VCaP (cell line): Measurements from ENCODE around the gene NTHL1.

ENCODE experiments used
- H3K27ac ChIP-seq: fragments of 450-650 bp; 2 replicates; pipeline ENCODE4 v1.5.1; 2017
- TF ChIP-seq, protein P1 (sequence below): fragments of 450-650 bp; conservative IDR thresholded peaks from 2 replicates; pipeline ENCODE4 v1.5.1; 2017; ENCODE audit warnings: mild to moderate bottlenecking, moderate library complexity

Gene NTHL1

DNA sequence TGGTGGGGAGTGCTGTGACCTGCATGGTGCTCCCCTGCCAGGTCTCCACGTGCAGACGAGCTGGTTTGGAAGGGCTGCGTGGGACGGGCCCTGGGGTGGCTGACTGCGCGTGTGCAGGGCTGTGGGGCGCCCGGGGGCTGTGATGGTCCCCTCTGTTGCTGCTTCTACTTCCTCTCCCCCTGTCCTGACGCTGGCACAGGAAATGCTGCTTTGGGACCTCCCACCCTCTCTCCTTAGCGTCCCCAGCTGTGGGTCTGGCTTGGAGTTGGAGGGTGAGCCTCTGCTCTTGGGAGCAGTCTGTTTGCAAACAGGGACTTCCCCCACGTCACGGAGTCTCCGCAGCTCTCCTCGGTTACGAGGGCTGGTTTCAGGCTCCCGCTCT, 35.3 kb upstream of the NTHL1 start:
- TF ChIP-seq, protein P1, sequence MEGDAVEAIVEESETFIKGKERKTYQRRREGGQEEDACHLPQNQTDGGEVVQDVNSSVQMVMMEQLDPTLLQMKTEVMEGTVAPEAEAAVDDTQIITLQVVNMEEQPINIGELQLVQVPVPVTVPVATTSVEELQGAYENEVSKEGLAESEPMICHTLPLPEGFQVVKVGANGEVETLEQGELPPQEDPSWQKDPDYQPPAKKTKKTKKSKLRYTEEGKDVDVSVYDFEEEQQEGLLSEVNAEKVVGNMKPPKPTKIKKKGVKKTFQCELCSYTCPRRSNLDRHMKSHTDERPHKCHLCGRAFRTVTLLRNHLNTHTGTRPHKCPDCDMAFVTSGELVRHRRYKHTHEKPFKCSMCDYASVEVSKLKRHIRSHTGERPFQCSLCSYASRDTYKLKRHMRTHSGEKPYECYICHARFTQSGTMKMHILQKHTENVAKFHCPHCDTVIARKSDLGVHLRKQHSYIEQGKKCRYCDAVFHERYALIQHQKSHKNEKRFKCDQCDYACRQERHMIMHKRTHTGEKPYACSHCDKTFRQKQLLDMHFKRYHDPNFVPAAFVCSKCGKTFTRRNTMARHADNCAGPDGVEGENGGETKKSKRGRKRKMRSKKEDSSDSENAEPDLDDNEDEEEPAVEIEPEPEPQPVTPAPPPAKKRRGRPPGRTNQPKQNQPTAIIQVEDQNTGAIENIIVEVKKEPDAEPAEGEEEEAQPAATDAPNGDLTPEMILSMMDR: no peak
- no peak overlapping the region for H3K27ac ChIP-seq

DNA sequence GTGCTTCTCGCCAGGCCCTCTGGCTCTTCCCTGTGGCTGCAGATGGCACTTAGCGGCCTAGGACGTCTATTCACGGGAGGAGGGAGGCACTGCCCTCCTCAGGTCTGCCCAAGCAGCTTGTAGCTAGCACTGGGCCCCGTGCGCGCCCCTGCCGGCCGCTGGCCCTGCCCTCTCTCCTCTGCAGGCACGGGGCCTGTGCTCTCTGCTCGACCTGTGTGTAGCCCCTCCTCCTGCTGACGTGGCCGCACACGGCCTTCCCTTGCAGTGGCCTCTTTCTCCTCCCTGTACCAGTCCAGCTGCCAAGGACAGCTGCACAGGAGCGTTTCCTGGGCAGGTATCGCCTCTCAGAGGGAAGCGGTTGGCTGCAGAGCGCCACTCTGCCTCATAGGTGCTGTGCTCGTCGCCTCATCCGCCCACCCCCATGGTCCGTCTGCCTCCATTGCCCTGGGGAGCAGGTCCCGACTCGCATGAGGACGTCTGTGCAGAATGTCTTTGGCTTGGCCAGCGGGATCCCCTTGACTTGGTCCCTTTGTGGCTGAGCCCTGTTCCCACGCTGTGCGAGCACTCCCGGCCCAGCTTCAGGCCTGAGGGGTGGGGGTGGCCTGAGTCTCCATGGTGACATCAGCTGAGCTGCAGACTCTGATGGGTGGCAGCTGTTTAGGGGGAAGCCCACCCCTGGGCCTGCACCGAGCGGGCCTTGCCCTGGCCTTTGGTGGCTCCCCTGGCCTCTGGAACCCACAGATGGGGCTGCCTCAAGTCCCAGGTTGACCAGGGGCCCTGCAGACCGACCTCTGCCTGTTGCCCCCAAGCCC, 34.7 kb upstream of the NTHL1 start:
- H3K27ac ChIP-seq: no peak overlapping the region
- TF ChIP-seq, protein P1: no peak

DNA sequence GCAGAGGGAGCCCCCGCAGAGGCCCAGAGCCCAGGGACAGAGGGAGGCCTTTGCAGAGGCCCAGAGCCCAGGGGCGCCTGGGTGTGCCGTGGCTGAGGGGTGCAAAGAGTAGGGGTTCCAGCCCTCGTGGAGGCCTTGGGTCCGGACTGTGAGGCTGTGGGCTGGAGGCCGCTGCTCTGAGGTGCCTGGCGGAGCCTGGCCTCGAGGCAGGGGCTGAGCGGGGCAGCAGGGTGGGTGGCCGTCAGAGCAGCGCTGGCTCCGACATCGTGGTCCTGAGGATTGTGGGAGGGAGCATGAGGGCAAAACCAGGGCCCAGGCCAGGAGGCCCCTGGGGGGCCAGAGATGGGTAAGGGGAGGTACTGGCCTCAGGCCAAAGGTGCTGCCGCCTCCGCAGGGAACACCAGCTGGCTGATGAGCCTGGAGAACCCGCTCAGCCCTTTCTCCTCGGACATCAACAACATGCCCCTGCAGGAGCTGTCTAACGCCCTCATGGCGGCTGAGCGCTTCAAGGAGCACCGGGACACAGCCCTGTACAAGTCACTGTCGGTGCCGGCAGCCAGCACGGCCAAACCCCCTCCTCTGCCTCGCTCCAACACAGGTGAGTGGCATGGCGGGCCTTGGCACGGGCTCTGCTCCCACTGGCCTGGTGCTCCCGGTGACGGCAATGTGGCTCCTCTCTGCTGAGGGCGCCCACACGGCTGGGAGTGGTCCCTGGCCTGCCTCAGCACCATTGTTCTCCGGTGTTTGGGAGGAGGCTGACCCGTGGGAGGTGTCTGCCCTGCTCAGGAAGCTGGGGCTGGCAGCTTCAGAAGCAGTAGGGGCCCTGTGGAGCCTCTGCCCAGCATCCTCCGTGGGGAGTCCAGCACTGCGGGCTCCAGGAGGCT, 33.8 kb upstream of the NTHL1 start:
- TF ChIP-seq, protein P1: no peak
- no peak overlapping the region for H3K27ac ChIP-seq

DNA sequence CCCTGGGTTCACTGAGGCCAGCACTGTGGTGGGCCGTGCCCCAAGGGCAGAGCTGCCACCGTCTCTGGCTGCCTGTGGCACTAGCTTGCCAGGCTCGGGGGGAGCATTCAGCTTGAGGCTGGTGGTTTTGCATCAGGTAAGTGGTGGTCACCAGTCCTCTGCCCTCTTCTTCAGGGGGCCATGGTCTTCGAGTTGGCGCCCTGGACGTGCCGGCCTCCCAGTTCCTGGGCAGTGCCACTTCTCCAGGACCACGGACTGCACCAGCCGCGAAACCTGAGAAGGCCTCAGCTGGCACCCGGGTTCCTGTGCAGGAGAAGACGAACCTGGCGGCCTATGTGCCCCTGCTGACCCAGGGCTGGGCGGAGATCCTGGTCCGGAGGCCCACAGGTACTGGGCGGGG, 32.4 kb upstream of the NTHL1 start:
- TF ChIP-seq, protein P1: no peak
- no peak overlapping the region for H3K27ac ChIP-seq

DNA sequence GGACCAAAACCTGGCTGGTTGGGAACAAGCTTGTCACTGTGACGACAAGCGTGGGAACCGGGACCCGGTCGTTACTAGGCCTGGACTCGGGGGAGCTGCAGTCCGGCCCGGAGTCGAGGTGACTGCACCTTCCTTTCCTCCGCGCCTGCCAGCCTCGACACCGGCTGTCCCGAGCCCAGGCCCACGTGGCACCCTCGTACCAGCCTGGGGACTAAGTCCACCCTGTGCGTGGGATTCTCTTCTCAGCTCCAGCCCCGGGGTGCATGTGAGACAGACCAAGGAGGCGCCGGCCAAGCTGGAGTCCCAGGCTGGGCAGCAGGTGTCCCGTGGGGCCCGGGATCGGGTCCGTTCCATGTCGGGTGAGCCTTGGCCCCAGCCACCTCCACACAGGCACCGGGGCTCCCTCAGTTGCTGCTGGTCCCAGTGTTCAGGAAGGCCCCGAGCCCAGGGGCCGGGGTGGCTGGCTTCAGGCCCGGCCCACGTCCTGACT, 31.7 kb upstream of the NTHL1 start:
- TF ChIP-seq, protein P1: no peak
- H3K27ac ChIP-seq: no peak overlapping the region

DNA sequence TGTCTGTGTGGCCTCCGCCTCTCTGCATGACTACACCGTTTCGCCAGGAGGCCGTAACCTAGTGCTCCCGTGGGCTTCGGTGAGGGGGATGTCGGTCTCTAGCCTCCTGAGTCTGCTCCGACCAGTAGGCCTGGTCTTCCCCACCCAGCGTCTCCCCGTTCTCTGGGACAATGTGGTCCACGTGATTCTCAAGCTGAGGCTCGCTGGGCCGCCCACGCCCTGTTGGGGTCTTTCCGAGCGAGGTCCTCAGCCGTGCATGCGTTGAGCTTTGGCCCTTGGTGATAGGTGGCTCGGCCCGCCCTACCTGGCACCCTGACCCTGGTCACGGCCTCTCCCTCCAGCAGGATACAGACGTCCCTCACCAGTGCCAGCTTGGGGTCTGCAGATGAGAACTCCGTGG, 31.1 kb upstream of the NTHL1 start:
- H3K27ac ChIP-seq: no peak overlapping the region
- TF ChIP-seq, protein P1: no peak

DNA sequence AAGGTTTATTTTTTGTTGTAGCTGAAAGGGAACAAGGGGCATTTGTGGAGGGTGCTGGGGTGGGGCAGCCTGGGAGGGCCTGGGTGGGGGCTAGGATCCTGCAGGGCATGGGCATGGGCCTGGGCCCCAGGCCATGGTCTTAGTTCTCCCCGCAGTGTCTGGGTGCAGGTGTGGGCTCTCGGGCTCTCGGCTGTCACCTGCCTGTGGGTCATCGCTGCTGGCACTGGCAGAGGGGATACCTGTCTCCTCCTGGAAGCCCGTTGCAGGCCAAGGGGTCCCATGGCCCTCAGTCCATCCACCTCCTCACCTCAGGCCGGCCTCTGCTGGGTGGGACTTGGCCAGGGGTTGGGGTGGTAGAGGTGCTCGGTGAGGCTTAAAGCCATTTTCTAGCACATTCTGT, 30.5 kb upstream of the NTHL1 start:
- TF ChIP-seq, protein P1: no peak
- no peak overlapping the region for H3K27ac ChIP-seq
